SK-N-SH (cell line): ENCODE results near the gene MPP7.

Source experiments
- CTCF ChIP-seq: fragments of 200-600 bp; sonication (generic); IDR thresholded peaks from 2 replicates; pipeline ENCODE4 v1.6.1; 2017; ENCODE audit warnings: antibody characterized with exemption, mild to moderate bottlenecking, moderate library complexity
- EZH2phosphoT487 ChIP-seq: fragments of 200-600 bp; sonication (generic); IDR thresholded peaks from 2 replicates; pipeline ENCODE4 v1.6.1; 2017; ENCODE audit warnings: low read depth, mixed run types, mild to moderate bottlenecking, antibody characterized with exemption, moderate library complexity, borderline replicate concordance
- FOSL2 ChIP-seq: IDR thresholded peaks from 2 replicates; pipeline ENCODE4 v1.4.0; 2012; ENCODE audit warnings: low read depth, mild to moderate bottlenecking, moderate library complexity, borderline replicate concordance
- FOXJ3 ChIP-seq: sonication (generic); formaldehyde crosslinking; IDR thresholded peaks from 2 replicates; pipeline ENCODE4 v1.5.1; 2020; ENCODE audit warnings: mild to moderate bottlenecking, missing genetic modification reagents
- FOXM1 ChIP-seq: IDR thresholded peaks from 2 replicates; pipeline ENCODE4 v1.4.0; 2012; ENCODE audit warnings: low read depth, mild to moderate bottlenecking
- GATA2 ChIP-seq: sonication (generic); formaldehyde crosslinking; IDR thresholded peaks from 2 replicates; pipeline ENCODE4 v1.5.0; 2020; ENCODE audit warnings: mild to moderate bottlenecking, missing genetic modification reagents
- MEF2A ChIP-seq: IDR thresholded peaks from 2 replicates; pipeline ENCODE4 v1.4.0; 2012; ENCODE audit warnings: low read depth, borderline replicate concordance
- MXI1 ChIP-seq: IDR thresholded peaks from 2 replicates; pipeline ENCODE4 v1.6.1; 2012; ENCODE audit warnings: mild to moderate bottlenecking, low read depth, low read length, improper control_type of control experiment
- REST ChIP-seq: IDR thresholded peaks from 2 replicates; pipeline ENCODE4 v1.6.1; 2012; ENCODE audit warnings: mild to moderate bottlenecking, low read depth, low read length, moderate library complexity
- USF2 ChIP-seq: fragments of 150-350 bp; IDR thresholded peaks from 2 replicates; pipeline ENCODE4 v1.6.1; 2017; ENCODE audit warnings: antibody characterized with exemption, low read length, low read depth, borderline replicate concordance
- YY1 ChIP-seq: IDR thresholded peaks from 2 replicates; pipeline ENCODE4 v1.4.0; 2012; ENCODE audit warnings: low read depth, mild to moderate bottlenecking
- ZBTB33 ChIP-seq: IDR thresholded peaks from 2 replicates; pipeline ENCODE4 v1.4.0; 2012; ENCODE audit warnings: low read depth, borderline replicate concordance

- no peak for TF ChIP-seq CTCF
- no peak for TF ChIP-seq ZBTB33
- TF ChIP-seq FOXJ3 (CRISPR knock-in tag): no peak
- TF ChIP-seq MXI1: no peak
- TF ChIP-seq FOSL2: no peak
- no peak for TF ChIP-seq USF2
- no peak for TF ChIP-seq EZH2phosphoT487
- no peak for TF ChIP-seq MEF2A
- TF ChIP-seq GATA2 (CRISPR knock-in tag): no peak
- no peak for TF ChIP-seq FOXM1
- TF ChIP-seq REST: no peak
- no peak for TF ChIP-seq YY1
Observed at GRCh38 chr10:28311104-28311503, 8.2 kb upstream of the MPP7 start.
